Loucy (cell line): ENCODE results near the gene ADCY4.

Experiments
- EZH2phosphoT487 ChIP-seq: fragments of 200-600 bp; IDR thresholded peaks from 2 replicates; pipeline ENCODE4 v1.6.1; 2018; ENCODE audit warnings: antibody characterized with exemption, mild to moderate bottlenecking, moderate library complexity, borderline replicate concordance
- TF ChIP-seq, protein P1 (sequence below): fragments of 200-600 bp; sonication (generic); conservative IDR thresholded peaks from 2 replicates; pipeline ENCODE4 v1.5.1; 2014; ENCODE audit warnings: mild to moderate bottlenecking, antibody characterized with exemption, low read length

DNA sequence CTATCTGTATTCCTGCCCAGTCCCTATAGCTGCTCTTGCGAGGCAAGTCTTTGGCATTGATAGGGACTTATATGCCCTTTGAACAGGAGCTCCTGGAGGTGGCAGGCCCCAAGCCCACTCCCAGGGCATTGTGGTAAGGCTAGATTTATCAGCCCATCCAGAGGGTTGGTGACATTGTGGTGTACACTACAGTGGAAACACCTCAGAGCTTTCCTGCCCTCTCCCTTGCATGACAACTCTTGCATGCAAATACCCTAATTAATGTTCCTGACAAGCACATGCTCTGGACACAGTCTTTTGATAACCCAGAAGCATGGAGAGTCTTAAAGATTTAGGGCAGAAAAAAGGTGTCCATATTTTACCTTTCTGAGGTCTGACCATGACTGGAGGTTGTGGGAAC lies 5.7 kb upstream of the ADCY4 start:
- TF ChIP-seq EZH2phosphoT487, result no peak
- TF ChIP-seq, protein P1, sequence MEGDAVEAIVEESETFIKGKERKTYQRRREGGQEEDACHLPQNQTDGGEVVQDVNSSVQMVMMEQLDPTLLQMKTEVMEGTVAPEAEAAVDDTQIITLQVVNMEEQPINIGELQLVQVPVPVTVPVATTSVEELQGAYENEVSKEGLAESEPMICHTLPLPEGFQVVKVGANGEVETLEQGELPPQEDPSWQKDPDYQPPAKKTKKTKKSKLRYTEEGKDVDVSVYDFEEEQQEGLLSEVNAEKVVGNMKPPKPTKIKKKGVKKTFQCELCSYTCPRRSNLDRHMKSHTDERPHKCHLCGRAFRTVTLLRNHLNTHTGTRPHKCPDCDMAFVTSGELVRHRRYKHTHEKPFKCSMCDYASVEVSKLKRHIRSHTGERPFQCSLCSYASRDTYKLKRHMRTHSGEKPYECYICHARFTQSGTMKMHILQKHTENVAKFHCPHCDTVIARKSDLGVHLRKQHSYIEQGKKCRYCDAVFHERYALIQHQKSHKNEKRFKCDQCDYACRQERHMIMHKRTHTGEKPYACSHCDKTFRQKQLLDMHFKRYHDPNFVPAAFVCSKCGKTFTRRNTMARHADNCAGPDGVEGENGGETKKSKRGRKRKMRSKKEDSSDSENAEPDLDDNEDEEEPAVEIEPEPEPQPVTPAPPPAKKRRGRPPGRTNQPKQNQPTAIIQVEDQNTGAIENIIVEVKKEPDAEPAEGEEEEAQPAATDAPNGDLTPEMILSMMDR, result no peak
